ENCODE data around the gene CCNY. TPM values are rescaled to one million over a fixed set of nuclear protein-coding genes. Genes with fewer than 3 reads are reported as not detected.
A peak's percentile ranks its signal among the peaks of the same experiment; 100 is the strongest.

CCNY gene
- total and polyA plus RNA-seq, 2 of the 13 experiments (the other 11 are each of a cell fraction or from before 2014, with no cell fraction given), result 48.2 to 54.7 TPM

GRCh38 chr10:35505241-35505873 lies 169.0 kb downstream of the CCNY start:
- Histone ChIP-seq H3K9me3 (ENCODE audit: low read length) (no peaks in the 10 kb centered on the region), H3K36me3 (replicated peaks in 1 of 2; ENCODE audit: control insufficient read depth in 1 of 2, insufficient read depth in 2 of 2, low read length in 2 of 2) (peaks cover 2 to 20% of the 10 kb centered on the region in 2 experiments; a peak in 3 of 5 replicates), H3K4me3 (replicated peaks in 1 of 3; ENCODE audit: insufficient read depth in 1 of 3, low read depth in 2 of 3, low read length in 3 of 3) (no peak overlapping the region), H3K4me1 (ENCODE audit: insufficient read depth, low read length) (peaks cover 28% of the 10 kb centered on the region), H3K79me2 (ENCODE audit: insufficient read depth, low read length) (no peaks in the 10 kb centered on the region), H4K20me1 (ENCODE audit: insufficient read depth, low read length) (peaks cover 4% of the 10 kb centered on the region), H2AFZ (ENCODE audit: low read length) (no peak overlapping the region), H3K27ac (ENCODE audit: extremely low read length, insufficient read depth, low read length) (no peak overlapping the region), H3K9ac (ENCODE audit: insufficient read depth, low read depth, low read length) (no peak overlapping the region), H3K4me2 (ENCODE audit: low read depth, low read length) (no peak overlapping the region), H3K27me3 (ENCODE audit: control insufficient read depth in 1 of 2, insufficient read depth in 2 of 2, low read length in 2 of 2) (no peaks in the 10 kb centered on the region)
- BruUV-seq (replicated peaks), result no TSS peak
- 69% methylated on average over 3 of the region's 3 CpGs for WGBS (ENCODE audit: low lambda C conversion rate)
- ATAC-seq (peak; percentile 67), DNase-seq (ENCODE audit: low spot score) (peak; percentile 46), FAIRE-seq (no peak)
- in situ Hi-C loops (cut with HindIII; ENCODE audit: extremely low pct_ligation_motif_present, low pct_unique_long_range_greater_than_20kb), result no loop called here
- intact Hi-C loops (cut with micrococcal nuclease; ENCODE audit: unreplicated experiment), result loop anchor here (1.0 kb wide), 1 partner anchor 10 kb away; no protein-coding TSS in a partner anchor
- ChIA-PET CTCF (ENCODE audit: low intra/inter-chr PET ratio, low total read pairs) (no interaction called here), POLR2A (no interaction called here)
- 0 out of 2 replicates have a peak, but pooled peaks have one; percentile 14 for TF ChIP-seq ARID5B (CRISPR knock-in tag; IDR thresholded peaks at IDR 0.05)
- TF ChIP-seq ZNF451 (CRISPR knock-in tag; IDR thresholded peaks at IDR 0.05), result no peak
- peak; percentile 90 for TF ChIP-seq ZNF362 (CRISPR knock-in tag; IDR thresholded peaks at IDR 0.05; ENCODE audit: borderline replicate concordance)
- TF ChIP-seq, protein P1, sequence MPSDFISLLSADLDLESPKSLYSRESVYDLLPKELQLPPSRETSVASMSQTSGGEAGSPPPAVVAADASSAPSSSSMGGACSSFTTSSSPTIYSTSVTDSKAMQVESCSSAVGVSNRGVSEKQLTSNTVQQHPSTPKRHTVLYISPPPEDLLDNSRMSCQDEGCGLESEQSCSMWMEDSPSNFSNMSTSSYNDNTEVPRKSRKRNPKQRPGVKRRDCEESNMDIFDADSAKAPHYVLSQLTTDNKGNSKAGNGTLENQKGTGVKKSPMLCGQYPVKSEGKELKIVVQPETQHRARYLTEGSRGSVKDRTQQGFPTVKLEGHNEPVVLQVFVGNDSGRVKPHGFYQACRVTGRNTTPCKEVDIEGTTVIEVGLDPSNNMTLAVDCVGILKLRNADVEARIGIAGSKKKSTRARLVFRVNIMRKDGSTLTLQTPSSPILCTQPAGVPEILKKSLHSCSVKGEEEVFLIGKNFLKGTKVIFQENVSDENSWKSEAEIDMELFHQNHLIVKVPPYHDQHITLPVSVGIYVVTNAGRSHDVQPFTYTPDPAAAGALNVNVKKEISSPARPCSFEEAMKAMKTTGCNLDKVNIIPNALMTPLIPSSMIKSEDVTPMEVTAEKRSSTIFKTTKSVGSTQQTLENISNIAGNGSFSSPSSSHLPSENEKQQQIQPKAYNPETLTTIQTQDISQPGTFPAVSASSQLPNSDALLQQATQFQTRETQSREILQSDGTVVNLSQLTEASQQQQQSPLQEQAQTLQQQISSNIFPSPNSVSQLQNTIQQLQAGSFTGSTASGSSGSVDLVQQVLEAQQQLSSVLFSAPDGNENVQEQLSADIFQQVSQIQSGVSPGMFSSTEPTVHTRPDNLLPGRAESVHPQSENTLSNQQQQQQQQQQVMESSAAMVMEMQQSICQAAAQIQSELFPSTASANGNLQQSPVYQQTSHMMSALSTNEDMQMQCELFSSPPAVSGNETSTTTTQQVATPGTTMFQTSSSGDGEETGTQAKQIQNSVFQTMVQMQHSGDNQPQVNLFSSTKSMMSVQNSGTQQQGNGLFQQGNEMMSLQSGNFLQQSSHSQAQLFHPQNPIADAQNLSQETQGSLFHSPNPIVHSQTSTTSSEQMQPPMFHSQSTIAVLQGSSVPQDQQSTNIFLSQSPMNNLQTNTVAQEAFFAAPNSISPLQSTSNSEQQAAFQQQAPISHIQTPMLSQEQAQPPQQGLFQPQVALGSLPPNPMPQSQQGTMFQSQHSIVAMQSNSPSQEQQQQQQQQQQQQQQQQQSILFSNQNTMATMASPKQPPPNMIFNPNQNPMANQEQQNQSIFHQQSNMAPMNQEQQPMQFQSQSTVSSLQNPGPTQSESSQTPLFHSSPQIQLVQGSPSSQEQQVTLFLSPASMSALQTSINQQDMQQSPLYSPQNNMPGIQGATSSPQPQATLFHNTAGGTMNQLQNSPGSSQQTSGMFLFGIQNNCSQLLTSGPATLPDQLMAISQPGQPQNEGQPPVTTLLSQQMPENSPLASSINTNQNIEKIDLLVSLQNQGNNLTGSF (CRISPR knock-in tag; IDR thresholded peaks at IDR 0.05), result no peak
- peak; percentile 19; the same call in 1 of the 2 replicates for TF ChIP-seq SOX5 (CRISPR knock-in tag; IDR thresholded peaks at IDR 0.05; ENCODE audit: borderline replicate concordance)
- no peak for TF ChIP-seq SRSF9 (IDR thresholded peaks at IDR 0.05; ENCODE audit: borderline replicate concordance, insufficient read depth, low read depth, low read length, poor library complexity, severe bottlenecking)
- TF ChIP-seq SNRNP70 (IDR thresholded peaks at IDR 0.05; ENCODE audit: low read depth, low read length), result no peak
- no peak for TF ChIP-seq TCF7L2 (IDR thresholded peaks at IDR 0.05; ENCODE audit: low read depth, low read length)
- no peak for TF ChIP-seq ZSCAN25 (CRISPR knock-in tag; IDR thresholded peaks at IDR 0.05)
- TF ChIP-seq ZNF652 (CRISPR knock-in tag; IDR thresholded peaks at IDR 0.05; ENCODE audit: borderline replicate concordance, low read depth), result no peak
- TF ChIP-seq SOX13 (IDR thresholded peaks at IDR 0.05), result no peak
- TF ChIP-seq SOX13 (CRISPR knock-in tag; conservative IDR thresholded peaks at IDR 0.05 in 1 of 2, IDR thresholded peaks at IDR 0.05 in 1 of 2), result peak in 1 of 2 experiments; percentile 39; a peak in 1 of 4 replicates
- no peak for TF ChIP-seq MAZ (IDR thresholded peaks at IDR 0.05; ENCODE audit: borderline replicate concordance, low read depth, low read length)
- TF ChIP-seq MAZ (CRISPR knock-in tag; IDR thresholded peaks at IDR 0.05; ENCODE audit: low read depth), result no peak

Data from HepG2 (cell line).